Hepatocyte (in vitro differentiated cells): ENCODE results near the gene NDST4. TPM values are rescaled to one million over a fixed set of nuclear protein-coding genes. Genes with fewer than 3 reads are reported as not detected.

ENCODE experiments used
- DNase-seq: peaks from one replicate; pipeline ENCODE4 v3.0.0-alpha.2; 2016; ENCODE audit warnings: low spot score
- H2AFZ ChIP-seq: fragments of 200-600 bp; sonication (generic); 2 replicates; pipeline ENCODE4 v1.6.0; 2016; ENCODE audit warnings: antibody characterized with exemption, mild to moderate bottlenecking
- H3K27ac ChIP-seq: fragments of 200-600 bp; sonication (generic); 2 replicates; pipeline ENCODE4 v1.5.1; 2016; ENCODE audit warnings: mild to moderate bottlenecking
- H3K27me3 ChIP-seq: fragments of 200-600 bp; sonication (generic); 2 replicates; pipeline ENCODE4 v1.6.1; 2016
- H3K36me3 ChIP-seq: fragments of 200-600 bp; sonication (generic); replicated peaks from 2 replicates; pipeline ENCODE4 v1.5.1; 2016; ENCODE audit warnings: low read depth; ENCODE audit not compliant: insufficient read depth
- H3K4me1 ChIP-seq: fragments of 200-600 bp; sonication (generic); 2 replicates; pipeline ENCODE4 v1.5.1; 2016; ENCODE audit warnings: mild to moderate bottlenecking, moderate library complexity; ENCODE audit not compliant: insufficient read depth
- H3K4me2 ChIP-seq: fragments of 200-600 bp; sonication (generic); 2 replicates; pipeline ENCODE4 v1.6.0; 2016
- H3K4me3 ChIP-seq: fragments of 200-600 bp; sonication (generic); 2 replicates; pipeline ENCODE4 v1.5.1; 2016; ENCODE audit warnings: mild to moderate bottlenecking
- H3K79me2 ChIP-seq: fragments of 200-600 bp; sonication (generic); 2 replicates; pipeline ENCODE4 v1.6.0; 2017; ENCODE audit warnings: mild to moderate bottlenecking
- H3K9me2 ChIP-seq: fragments of 200-600 bp; sonication (generic); replicated peaks from 2 replicates; pipeline ENCODE4 v1.6.0; 2017; ENCODE audit warnings: mild to moderate bottlenecking; ENCODE audit not compliant: insufficient read depth
- H3K9me3 ChIP-seq: fragments of 200-600 bp; sonication (generic); 2 replicates; pipeline ENCODE4 v1.5.1; 2016; ENCODE audit warnings: low read depth, mild to moderate bottlenecking
- H4K20me1 ChIP-seq: fragments of 200-600 bp; sonication (generic); 2 replicates; pipeline ENCODE4 v1.6.0; 2016; ENCODE audit warnings: mild to moderate bottlenecking; ENCODE audit not compliant: insufficient read depth, poor library complexity, severe bottlenecking
- CTCF ChIP-seq: fragments of 200-600 bp; sonication (generic); IDR thresholded peaks from 2 replicates; pipeline ENCODE4 v1.5.1; 2016; ENCODE audit warnings: antibody characterized with exemption, mild to moderate bottlenecking; ENCODE audit not compliant: poor library complexity
- EZH2 ChIP-seq: fragments of 200-600 bp; sonication (generic); IDR thresholded peaks from 2 replicates; pipeline ENCODE4 v1.6.1; 2016; ENCODE audit warnings: antibody characterized with exemption, mild to moderate bottlenecking, borderline replicate concordance
- EZH2phosphoT487 ChIP-seq: fragments of 200-600 bp; sonication (generic); IDR thresholded peaks from one replicate; pipeline ENCODE4 v1.6.1; 2018; ENCODE audit warnings: antibody characterized with exemption, mild to moderate bottlenecking, low read depth, moderate library complexity; ENCODE audit not compliant: unreplicated experiment, severe bottlenecking
- WGBS: methylation state at CpG from one replicate; pipeline ENCODE4 v1.1.6; 2016; ENCODE audit warnings: low lambda C conversion rate; ENCODE audit errors: missing lambda C conversion rate; 5-methylcytosine and 5-hydroxymethylcytosine counted together
- polyA plus RNA-seq: library from polyadenylated mRNA; unstranded; fragments of >200 nt; fragmentation: Nextera tagmentation; extraction: Ambion mirVana; gene quantifications from 2 replicates; pipeline ENCODE4 v1.2.1, GENCODE V29; 2016
- total RNA-seq: library from RNA; depleted of rRNA; stranded (reverse); fragments of >200 nt; gene quantifications from 2 replicates; pipeline ENCODE4 v1.2.3, GENCODE V29; 2014

The NDST4 gene
- total and polyA plus RNA-seq, 2 experiments from 2014 or later = 0.37 TPM; not detected in 1

- Histone ChIP-seq H2AFZ (no peak overlapping the region), H4K20me1 (no peaks in the 10 kb centered on the region), H3K9me2 (no peaks in the 10 kb centered on the region), H3K4me2 (no peak overlapping the region), H3K27me3 (no peaks in the 10 kb centered on the region), H3K36me3 (no peaks in the 10 kb centered on the region), H3K9me3 (no peaks in the 10 kb centered on the region), H3K4me1 (no peaks in the 10 kb centered on the region), H3K79me2 (no peaks in the 10 kb centered on the region), H3K27ac (no peak overlapping the region), H3K4me3 (no peak overlapping the region)
- WGBS = 57% methylated on average over 2 of the region's 2 CpGs
- no peak for DNase-seq
- TF ChIP-seq EZH2 (no peak), EZH2phosphoT487 (no peak), CTCF (no peak)
These were observed 14.6 kb upstream of the NDST4 start for GRCh38 chr4:115128037-115128436.

GRCh38 chr4:115126491-115126890 lies 13.1 kb upstream of the NDST4 start:
- Histone ChIP-seq H3K27me3 (no peaks in the 10 kb centered on the region), H3K79me2 (no peaks in the 10 kb centered on the region), H4K20me1 (no peaks in the 10 kb centered on the region), H3K9me3 (no peaks in the 10 kb centered on the region), H3K9me2 (no peaks in the 10 kb centered on the region), H3K4me1 (no peaks in the 10 kb centered on the region), H3K4me3 (no peak overlapping the region), H3K27ac (no peak overlapping the region), H2AFZ (no peak overlapping the region), H3K36me3 (no peaks in the 10 kb centered on the region), H3K4me2 (no peak overlapping the region)
- no peak for DNase-seq
- WGBS = 88% methylated on average over 2 of the region's 2 CpGs
- TF ChIP-seq CTCF (no peak), EZH2 (no peak), EZH2phosphoT487 (no peak)

- Histone ChIP-seq H3K4me2 (no peak overlapping the region), H4K20me1 (no peaks in the 10 kb centered on the region), H3K4me1 (no peaks in the 10 kb centered on the region), H3K79me2 (no peaks in the 10 kb centered on the region), H3K4me3 (no peak overlapping the region), H3K27me3 (no peaks in the 10 kb centered on the region), H3K9me3 (no peaks in the 10 kb centered on the region), H3K36me3 (no peaks in the 10 kb centered on the region), H3K9me2 (no peaks in the 10 kb centered on the region), H2AFZ (no peak overlapping the region), H3K27ac (no peak overlapping the region)
- DNase-seq = no peak
- 34% methylated on average over 2 of the region's 2 CpGs for WGBS
- TF ChIP-seq CTCF (no peak), EZH2phosphoT487 (no peak), EZH2 (no peak)
These were observed 8.1 kb upstream of the NDST4 start for GRCh38 chr4:115121351-115122043.
